ENCODE measurements around the gene MED13.

GRCh38 chr17:62038248-62038647 is 26.8 kb downstream of the MED13 start:
- no peak for TF ChIP-seq CTCF (IDR thresholded peaks at IDR 0.05)
- no peak for TF ChIP-seq POLR2A (IDR thresholded peaks at IDR 0.05)
